Renal cortical epithelial cell (primary cell): ENCODE results near the gene LIME1. TPM values are rescaled to one million over a fixed set of nuclear protein-coding genes. Genes with fewer than 3 reads are reported as not detected.

ENCODE experiments used
- DNase-seq: peaks from one replicate; pipeline ENCODE4 v3.0.0-alpha.2; 2011; ENCODE audit warnings: low read depth
- total RNA-seq: library from RNA; depleted of rRNA; stranded (reverse); fragments of >200 nt; gene quantifications from 2 replicates; pipeline ENCODE4 v1.2.3, GENCODE V29; 2014

LIME1 gene
- total RNA-seq, 1 donor from 2014 or later = 4.3 TPM

GRCh38 chr20:63750807-63751470 is 14.5 kb downstream of the LIME1 start:
- no peak for DNase-seq

- no peak for DNase-seq
Measured at GRCh38 chr20:63751471-63752271, 15.2 kb downstream of the LIME1 start.

GRCh38 chr20:63752411-63753101 is 16.1 kb downstream of the LIME1 start:
- no peak for DNase-seq

- DNase-seq = no peak
Measured at GRCh38 chr20:63753381-63753780, 16.9 kb downstream of the LIME1 start.

GRCh38 chr20:63754008-63754407 is 17.5 kb downstream of the LIME1 start:
- no peak for DNase-seq

GRCh38 chr20:63755933-63756647 is 19.6 kb downstream of the LIME1 start:
- no peak for DNase-seq

- no peak for DNase-seq
Measured at GRCh38 chr20:63756648-63756991, 20.2 kb downstream of the LIME1 start.

- no peak for DNase-seq
Measured at GRCh38 chr20:63758152-63758551, 21.7 kb downstream of the LIME1 start.

GRCh38 chr20:63759377-63759901 is 23.0 kb downstream of the LIME1 start:
- no peak for DNase-seq

- no peak for DNase-seq
Measured at GRCh38 chr20:63765082-63765873, 28.8 kb downstream of the LIME1 start.

GRCh38 chr20:63765902-63766301 is 29.4 kb downstream of the LIME1 start:
- no peak for DNase-seq

GRCh38 chr20:63766695-63767426 is 30.4 kb downstream of the LIME1 start:
- DNase-seq = no peak

GRCh38 chr20:63767456-63767855 is 31.0 kb downstream of the LIME1 start:
- DNase-seq = no peak

GRCh38 chr20:63767886-63768285 is 31.4 kb downstream of the LIME1 start:
- DNase-seq = no peak

- DNase-seq = no peak
Measured at GRCh38 chr20:63768591-63769515, 32.4 kb downstream of the LIME1 start.

- DNase-seq = no peak
Measured at GRCh38 chr20:63769891-63770474, 33.5 kb downstream of the LIME1 start.

- no peak for DNase-seq
Measured at GRCh38 chr20:63771046-63771707, 34.7 kb downstream of the LIME1 start.

GRCh38 chr20:63772781-63773518 is 36.5 kb downstream of the LIME1 start:
- DNase-seq = no peak
